AG04449 (cell line): Measurements from ENCODE around the gene NDUFV3.
"Not testable (repeated sequence)": the region's sequence is repeated elsewhere in the genome, so short reads cannot be mapped to it uniquely, and the experiment has no call there.

ENCODE experiments used
- CTCF ChIA-PET: fragments of 350-600 bp; formaldehyde crosslinking; extraction: SDS; loops from one replicate; lab custom pipeline; 2021; ENCODE audit warnings: antibody characterized with exemption; lab: Yijun Ruan, JAX
- POLR2A ChIA-PET: fragments of 400-600, 350-600 bp; formaldehyde crosslinking; extraction: SDS; loops from one replicate; lab custom pipeline; 2020; ENCODE audit warnings: antibody characterized with exemption, inconsistent platforms; lab: Yijun Ruan, JAX
- DNase-seq: peaks from one replicate; pipeline ENCODE4 v3.0.0-alpha.2; 2010; ENCODE audit warnings: low read depth, low spot score
- H3K4me3 ChIP-seq: 2 replicates; pipeline ENCODE4 v1.5.1; 2011; ENCODE audit warnings: low read depth, mild to moderate bottlenecking, control low read depth, low read length
- CTCF ChIP-seq: IDR thresholded peaks from one replicate; pipeline ENCODE4 v1.5.1; 2011; ENCODE audit warnings: mild to moderate bottlenecking, moderate library complexity, low read length, control low read depth, inconsistent platforms; ENCODE audit not compliant: insufficient read depth; ENCODE audit errors: missing control alignments

NDUFV3 gene

GRCh38 chr21:42942244-42942643 is 49.1 kb downstream of the NDUFV3 start:
- no peak overlapping the region for H3K4me3 ChIP-seq
- no peak for DNase-seq
- CTCF ChIA-PET, result no interaction called here
- no peak for TF ChIP-seq CTCF
- POLR2A ChIA-PET, result no interaction called here

GRCh38 chr21:42949094-42949755 is 56.1 kb downstream of the NDUFV3 start:
- POLR2A ChIA-PET, CTCF ChIA-PET, DNase-seq, H3K4me3 ChIP-seq: not testable (repeated sequence)

GRCh38 chr21:42951193-42951592 is 58.1 kb downstream of the NDUFV3 start:
- POLR2A ChIA-PET, CTCF ChIA-PET, H3K4me3 ChIP-seq, DNase-seq: not testable (repeated sequence)

- TF ChIP-seq CTCF, result no peak
- H3K4me3 ChIP-seq, result no peak overlapping the region
- POLR2A ChIA-PET, result no interaction called here
- CTCF ChIA-PET, result no interaction called here
- no peak for DNase-seq
Observed at GRCh38 chr21:42956824-42957630, 63.9 kb downstream of the NDUFV3 start.

GRCh38 chr21:42958122-42958521 is 65.0 kb downstream of the NDUFV3 start:
- H3K4me3 ChIP-seq, DNase-seq, POLR2A ChIA-PET, CTCF ChIA-PET: not testable (repeated sequence)

- DNase-seq, result no peak
- no peak overlapping the region for H3K4me3 ChIP-seq
- TF ChIP-seq CTCF, result no peak
- ChIA-PET POLR2A (no interaction called here), CTCF (interaction anchor here (1.6 kb wide), 1 partner anchor 13 kb away, joined by 4 read pairs; no protein-coding TSS in a partner anchor)
Observed at GRCh38 chr21:42959728-42960127, 66.6 kb downstream of the NDUFV3 start.

- CTCF ChIA-PET, result no interaction called here
- no peak for DNase-seq
- POLR2A ChIA-PET, result no interaction called here
Observed at GRCh38 chr21:42962380-42963007, 69.4 kb downstream of the NDUFV3 start.

More at GRCh38 chr21:42962380-42963007, 69.4 kb downstream of the NDUFV3 start:
- TF ChIP-seq CTCF, result no peak
- no peak overlapping the region for H3K4me3 ChIP-seq
